GM23338 (cell line): Measurements from ENCODE around the gene SORCS2. TPM values are rescaled to one million over a fixed set of nuclear protein-coding genes. Genes with fewer than 3 reads are reported as not detected.

Source experiments
- ATAC-seq: fragments of 200-7000 bp; cut with Tn5 transposase; 3 replicates; pipeline ENCODE4 v1.9.1; 2020
- DNase-seq: peaks from one replicate; pipeline ENCODE4 v3.0.0-alpha.2; 2015; ENCODE audit warnings: low spot score
- H2AFZ ChIP-seq: fragments of 200-600 bp; sonication (generic); 2 replicates; pipeline ENCODE4 v1.8.0; 2016; ENCODE audit warnings: antibody characterized with exemption, mild to moderate bottlenecking, moderate library complexity
- H3F3A ChIP-seq: fragments of 200-600 bp; sonication (generic); replicated peaks from 2 replicates; pipeline ENCODE4 v1.8.0; 2017; ENCODE audit warnings: antibody characterized with exemption, mixed run types, low read depth
- H3K27ac ChIP-seq: fragments of 200-600 bp; sonication (generic); 2 replicates; pipeline ENCODE4 v1.6.1; 2016; ENCODE audit warnings: low read depth
- H3K27me3 ChIP-seq: fragments of 200-600 bp; sonication (generic); 2 replicates; pipeline ENCODE4 v1.8.0; 2016; ENCODE audit warnings: mild to moderate bottlenecking, mixed run types, moderate library complexity; ENCODE audit not compliant: insufficient read depth
- H3K36me3 ChIP-seq: fragments of 200-600 bp; sonication (generic); 2 replicates; pipeline ENCODE4 v1.8.0; 2016; ENCODE audit warnings: mild to moderate bottlenecking; ENCODE audit not compliant: insufficient read depth
- H3K4me1 ChIP-seq: fragments of 200-600 bp; sonication (generic); 2 replicates; pipeline ENCODE4 v1.8.0; 2016; ENCODE audit warnings: mild to moderate bottlenecking, moderate library complexity; ENCODE audit not compliant: insufficient read depth
- H3K4me2 ChIP-seq: fragments of 200-600 bp; sonication (generic); 2 replicates; pipeline ENCODE4 v1.7.1; 2017; ENCODE audit warnings: mixed run types
- H3K4me3 ChIP-seq: fragments of 200-600 bp; sonication (generic); 2 replicates; pipeline ENCODE4 v1.6.1; 2016; ENCODE audit warnings: mixed run types
- H3K79me2 ChIP-seq: fragments of 200-600 bp; sonication (generic); replicated peaks from 2 replicates; pipeline ENCODE4 v1.8.0; 2017; ENCODE audit warnings: mild to moderate bottlenecking; ENCODE audit not compliant: insufficient read depth
- H3K9me2 ChIP-seq: fragments of 200-600 bp; sonication (generic); 2 replicates; pipeline ENCODE4 v1.8.0; 2017; ENCODE audit not compliant: insufficient read depth
- H4K20me1 ChIP-seq: fragments of 200-600 bp; sonication (generic); replicated peaks from 2 replicates; pipeline ENCODE4 v1.8.0; 2017; ENCODE audit warnings: mild to moderate bottlenecking; ENCODE audit not compliant: insufficient read depth
- H3K27ac Mint-ChIP-seq: 2 replicates; pipeline ENCODE4 v1.8.0; 2020; ENCODE audit warnings: inconsistent platforms, mild to moderate bottlenecking, moderate library complexity, mixed read lengths
- H3K27me3 Mint-ChIP-seq: 3 replicates; pipeline ENCODE4 v1.8.0; 2022; ENCODE audit warnings: low read depth, mild to moderate bottlenecking, moderate library complexity, mixed read lengths, inconsistent platforms; ENCODE audit not compliant: insufficient read depth, poor library complexity
- H3K36me3 Mint-ChIP-seq: 3 replicates; pipeline ENCODE4 v1.8.0; 2021; ENCODE audit warnings: low read depth, mild to moderate bottlenecking, inconsistent platforms, moderate library complexity, mixed read lengths
- H3K4me1 Mint-ChIP-seq: 3 replicates; pipeline ENCODE4 v1.8.0; 2020; ENCODE audit warnings: mild to moderate bottlenecking, inconsistent platforms, mixed read lengths
- H3K4me3 Mint-ChIP-seq: 3 replicates; pipeline ENCODE4 v1.8.0; 2021; ENCODE audit warnings: moderate library complexity, mild to moderate bottlenecking, inconsistent platforms, mixed read lengths
- H3K9me3 Mint-ChIP-seq: 3 replicates; pipeline ENCODE4 v1.8.0; 2020; ENCODE audit warnings: moderate library complexity, mild to moderate bottlenecking, inconsistent platforms, mixed read lengths
- CREB1 ChIP-seq: fragments of 250-450 bp; sonication (Bioruptor Pico); IDR thresholded peaks from 2 replicates; pipeline ENCODE4 v1.5.0; 2020; ENCODE audit warnings: low read depth, mild to moderate bottlenecking, moderate library complexity
- ETS1 ChIP-seq: IDR thresholded peaks from 2 replicates; pipeline ENCODE4 v1.6.1; 2016; ENCODE audit warnings: antibody characterized with exemption
- EZH2 ChIP-seq: fragments of 200-600 bp; sonication (generic); IDR thresholded peaks from one replicate; pipeline ENCODE4 v1.8.0; 2017; ENCODE audit warnings: antibody characterized with exemption, mild to moderate bottlenecking, low read depth; ENCODE audit not compliant: unreplicated experiment
- JUNB ChIP-seq: IDR thresholded peaks from one replicate; pipeline ENCODE4 v1.6.1; 2016; ENCODE audit warnings: antibody characterized with exemption; ENCODE audit not compliant: unreplicated experiment
- NANOG ChIP-seq: IDR thresholded peaks from 2 replicates; pipeline ENCODE4 v1.6.1; 2016; ENCODE audit warnings: antibody characterized with exemption, borderline replicate concordance
- POLR2AphosphoS5 ChIP-seq: IDR thresholded peaks from 2 replicates; pipeline ENCODE4 v1.6.1; 2016; ENCODE audit warnings: antibody characterized with exemption, low read depth
- STAT1 ChIP-seq: IDR thresholded peaks from one replicate; pipeline ENCODE4 v1.6.1; 2016; ENCODE audit warnings: antibody characterized with exemption; ENCODE audit not compliant: unreplicated experiment
- ZNF114 ChIP-seq: fragments of 250-450 bp; sonication (Bioruptor Pico); IDR thresholded peaks from 2 replicates; pipeline ENCODE4 v1.5.0; 2020; ENCODE audit warnings: mild to moderate bottlenecking, moderate library complexity
- ZNF331 ChIP-seq: fragments of 250-450 bp; sonication (Bioruptor Pico); IDR thresholded peaks from 2 replicates; pipeline ENCODE4 v1.5.0; 2020; ENCODE audit warnings: low read depth, mild to moderate bottlenecking, moderate library complexity
- polyA plus RNA-seq: library from polyadenylated mRNA; unstranded; fragments of >200 nt; fragmentation: Nextera tagmentation; extraction: Ambion mirVana; gene quantifications from 2 replicates; pipeline ENCODE4 v1.2.1, GENCODE V29; 2016
- total RNA-seq: library from RNA; depleted of rRNA; stranded (reverse); fragments of >200 nt; shearing (Covaris generic); gene quantifications from 2 replicates; pipeline ENCODE4 v1.2.3, GENCODE V29; 2014
- TF ChIP-seq, protein P1 (sequence below): IDR thresholded peaks from one replicate; pipeline ENCODE4 v1.6.1; 2018; ENCODE audit warnings: antibody characterized with exemption; ENCODE audit not compliant: unreplicated experiment
- TF ChIP-seq, protein P2 (sequence below), 2 experiments: fragments of 200-600 bp in 1 of 2; sonication (generic) in 1 of 2; conservative IDR thresholded peaks; 2 replicates each; pipeline versions ENCODE4 v1.5.1 to v1.6.1; 2016 to 2017; ENCODE audit warnings: antibody characterized with exemption in 2 of 2, low read depth in 2 of 2, mild to moderate bottlenecking in 2 of 2, moderate library complexity in 1 of 2

The SORCS2 gene
- total and polyA plus RNA-seq, 2 experiments from 2014 or later = 0.47 to 2.4 TPM

GRCh38 chr4:7199771-7200441, 7.6 kb downstream of the SORCS2 start (continued):
- TF ChIP-seq, protein P1, sequence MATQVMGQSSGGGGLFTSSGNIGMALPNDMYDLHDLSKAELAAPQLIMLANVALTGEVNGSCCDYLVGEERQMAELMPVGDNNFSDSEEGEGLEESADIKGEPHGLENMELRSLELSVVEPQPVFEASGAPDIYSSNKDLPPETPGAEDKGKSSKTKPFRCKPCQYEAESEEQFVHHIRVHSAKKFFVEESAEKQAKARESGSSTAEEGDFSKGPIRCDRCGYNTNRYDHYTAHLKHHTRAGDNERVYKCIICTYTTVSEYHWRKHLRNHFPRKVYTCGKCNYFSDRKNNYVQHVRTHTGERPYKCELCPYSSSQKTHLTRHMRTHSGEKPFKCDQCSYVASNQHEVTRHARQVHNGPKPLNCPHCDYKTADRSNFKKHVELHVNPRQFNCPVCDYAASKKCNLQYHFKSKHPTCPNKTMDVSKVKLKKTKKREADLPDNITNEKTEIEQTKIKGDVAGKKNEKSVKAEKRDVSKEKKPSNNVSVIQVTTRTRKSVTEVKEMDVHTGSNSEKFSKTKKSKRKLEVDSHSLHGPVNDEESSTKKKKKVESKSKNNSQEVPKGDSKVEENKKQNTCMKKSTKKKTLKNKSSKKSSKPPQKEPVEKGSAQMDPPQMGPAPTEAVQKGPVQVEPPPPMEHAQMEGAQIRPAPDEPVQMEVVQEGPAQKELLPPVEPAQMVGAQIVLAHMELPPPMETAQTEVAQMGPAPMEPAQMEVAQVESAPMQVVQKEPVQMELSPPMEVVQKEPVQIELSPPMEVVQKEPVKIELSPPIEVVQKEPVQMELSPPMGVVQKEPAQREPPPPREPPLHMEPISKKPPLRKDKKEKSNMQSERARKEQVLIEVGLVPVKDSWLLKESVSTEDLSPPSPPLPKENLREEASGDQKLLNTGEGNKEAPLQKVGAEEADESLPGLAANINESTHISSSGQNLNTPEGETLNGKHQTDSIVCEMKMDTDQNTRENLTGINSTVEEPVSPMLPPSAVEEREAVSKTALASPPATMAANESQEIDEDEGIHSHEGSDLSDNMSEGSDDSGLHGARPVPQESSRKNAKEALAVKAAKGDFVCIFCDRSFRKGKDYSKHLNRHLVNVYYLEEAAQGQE = no peak
- TF ChIP-seq CREB1 (CRISPR knock-in tag) (no peak), JUNB (no peak), ZNF114 (no peak), STAT1 (no peak), EZH2 (no peak), POLR2AphosphoS5 (no peak), NANOG (no peak)

GRCh38 chr4:7200801-7201200, 8.5 kb downstream of the SORCS2 start:
- Histone ChIP-seq H3K27ac (no peak overlapping the region), H2AFZ (no peak overlapping the region), H3K36me3 (no peaks in the 10 kb centered on the region; the same call in 1 of the 2 replicates), H3K27me3 (no peaks in the 10 kb centered on the region), H3K9me2 (no peaks in the 10 kb centered on the region), H3K4me1 (peaks cover 31% of the 10 kb centered on the region), H3K79me2 (no peaks in the 10 kb centered on the region), H3K4me2 (no peak overlapping the region), H4K20me1 (no peaks in the 10 kb centered on the region; the same call in 1 of the 2 replicates), H3F3A (peaks cover 4% of the 10 kb centered on the region; the same call in 1 of the 2 replicates), H3K4me3 (no peak overlapping the region)
- Mint-ChIP-seq H3K9me3 (no peaks in the 10 kb centered on the region), H3K4me3 (no peak overlapping the region; the same call in 2 of the 3 replicates), H3K27me3 (peaks cover 21% of the 10 kb centered on the region), H3K36me3 (no peaks in the 10 kb centered on the region), H3K4me1 (peaks cover 47% of the 10 kb centered on the region), H3K27ac (peak overlapping the region; percentile 58; the same call in 1 of the 2 replicates)
- ATAC-seq = no peak
- TF ChIP-seq ZNF331 (no peak), ETS1 (no peak), EZH2 (no peak), STAT1 (no peak), POLR2AphosphoS5 (no peak), NANOG (no peak)
- TF ChIP-seq, protein P2, sequence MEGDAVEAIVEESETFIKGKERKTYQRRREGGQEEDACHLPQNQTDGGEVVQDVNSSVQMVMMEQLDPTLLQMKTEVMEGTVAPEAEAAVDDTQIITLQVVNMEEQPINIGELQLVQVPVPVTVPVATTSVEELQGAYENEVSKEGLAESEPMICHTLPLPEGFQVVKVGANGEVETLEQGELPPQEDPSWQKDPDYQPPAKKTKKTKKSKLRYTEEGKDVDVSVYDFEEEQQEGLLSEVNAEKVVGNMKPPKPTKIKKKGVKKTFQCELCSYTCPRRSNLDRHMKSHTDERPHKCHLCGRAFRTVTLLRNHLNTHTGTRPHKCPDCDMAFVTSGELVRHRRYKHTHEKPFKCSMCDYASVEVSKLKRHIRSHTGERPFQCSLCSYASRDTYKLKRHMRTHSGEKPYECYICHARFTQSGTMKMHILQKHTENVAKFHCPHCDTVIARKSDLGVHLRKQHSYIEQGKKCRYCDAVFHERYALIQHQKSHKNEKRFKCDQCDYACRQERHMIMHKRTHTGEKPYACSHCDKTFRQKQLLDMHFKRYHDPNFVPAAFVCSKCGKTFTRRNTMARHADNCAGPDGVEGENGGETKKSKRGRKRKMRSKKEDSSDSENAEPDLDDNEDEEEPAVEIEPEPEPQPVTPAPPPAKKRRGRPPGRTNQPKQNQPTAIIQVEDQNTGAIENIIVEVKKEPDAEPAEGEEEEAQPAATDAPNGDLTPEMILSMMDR (conservative IDR thresholded peaks at IDR 0.05; ENCODE audit: low read depth in 2 of 2) = no peak
- DNase-seq = no peak
